SK-N-SH (cell line): ENCODE data around the gene FIGN.

ENCODE experiments used
- CTCF ChIP-seq: fragments of 200-600 bp; sonication (generic); IDR thresholded peaks from 2 replicates; pipeline ENCODE4 v1.6.1; 2017; ENCODE audit warnings: antibody characterized with exemption, mild to moderate bottlenecking, moderate library complexity
- POLR2AphosphoS5 ChIP-seq: IDR thresholded peaks from 2 replicates; pipeline ENCODE4 v1.6.1; 2012; ENCODE audit warnings: low read depth, low read length

- TF ChIP-seq CTCF: no peak
- TF ChIP-seq POLR2AphosphoS5: no peak
Measured at GRCh38 chr2:163748420-163748819, 12.6 kb upstream of the FIGN start.
